CD4-positive, alpha-beta T cell treated with Interferon alpha-2 for 1 hour (primary cell): ENCODE results near the gene MT1B.

ENCODE experiments used
- DNase-seq, 2 donors: peaks; one replicate each; pipeline ENCODE4 v3.0.0-alpha.2; 2020 to 2022

MT1B gene

GRCh38 chr16:56689171-56689570 lies 37.5 kb downstream of the MT1B start:
- no peak for DNase-seq

GRCh38 chr16:56690420-56691122 lies 38.9 kb downstream of the MT1B start:
- no peak for DNase-seq

GRCh38 chr16:56691885-56692284 lies 40.2 kb downstream of the MT1B start:
- no peak for DNase-seq

DNA sequence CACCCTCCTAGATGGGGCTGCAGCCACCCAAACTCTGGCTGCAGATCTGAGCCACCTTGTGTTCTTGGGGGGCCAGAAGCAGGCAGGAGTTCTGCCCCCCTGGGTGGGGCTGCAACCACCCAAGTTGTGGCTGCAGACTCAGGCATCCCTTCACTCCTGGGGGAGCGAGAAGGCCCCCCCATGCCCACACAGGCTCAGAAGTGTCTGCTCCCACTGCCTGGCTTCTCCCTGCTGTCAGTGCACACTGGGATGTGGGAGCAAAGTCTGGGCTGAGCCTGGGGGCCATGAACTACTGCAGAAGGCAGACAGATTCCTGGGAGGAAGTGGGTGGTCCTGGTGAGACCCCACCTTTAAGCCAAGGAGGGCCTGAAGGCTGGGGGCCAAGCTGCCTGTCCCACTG lies 43.6 kb downstream of the MT1B start:
- DNase-seq: no peak

- DNase-seq: no peak
Observed at GRCh38 chr16:56697456-56698155, 45.9 kb downstream of the MT1B start.

DNA sequence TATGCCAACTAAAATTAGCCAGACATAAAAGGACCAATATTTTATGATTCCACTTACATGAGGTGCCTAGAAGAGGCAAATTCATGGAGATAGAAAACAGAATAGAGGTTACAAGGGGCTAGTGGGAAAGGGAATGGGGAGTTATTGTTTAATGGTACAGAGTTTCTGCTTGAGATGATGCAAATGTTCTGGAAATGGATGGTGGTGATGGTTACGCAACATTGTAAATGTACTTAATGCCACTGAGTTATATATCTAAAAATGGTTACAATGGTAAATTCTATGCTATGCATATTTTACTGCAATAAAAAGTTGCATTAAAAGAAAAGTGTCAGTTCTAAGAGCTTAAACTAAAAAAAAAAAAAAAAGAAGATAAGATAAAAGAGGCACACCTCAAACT lies 48.5 kb downstream of the MT1B start:
- no peak for DNase-seq

GRCh38 chr16:56700631-56701030 lies 48.9 kb downstream of the MT1B start:
- no peak for DNase-seq

- DNase-seq: no peak
Observed at GRCh38 chr16:56701534-56701933, 49.8 kb downstream of the MT1B start.
